Activated CD4-positive, alpha-beta T cell treated with anti-CD3 and anti-CD28 coated beads, Interleukin-2, amount 50 U/mL, for 24 hours (primary cell): ENCODE data around the gene DNAJC18.
A peak's percentile ranks its signal among the peaks of the same experiment; 100 is the strongest.
"Not testable (repeated sequence)": the region's sequence is repeated elsewhere in the genome, so short reads cannot be mapped to it uniquely, and the experiment has no call there.

Experiments
- DNase-seq, 2 donors: peaks; one replicate each; pipeline ENCODE4 v3.0.0-alpha.2; 2020; ENCODE audit warnings: low read depth in 1 of 2, low spot score in 1 of 2

DNAJC18 gene

GRCh38 chr5:139439013-139439903, at the start of gene DNAJC18:
Gene DNAJC18, minus strand, starts transcription at chr5:139439525. Its CDS starts 80 bp downstream, at chr5:139439445.
- DNase-seq = peak; percentile 68 to 85

GRCh38 chr5:139488260-139488659, 48.9 kb upstream of the DNAJC18 start:
- DNase-seq = no peak

- DNase-seq = no peak
Measured at GRCh38 chr5:139486201-139486600, 46.9 kb upstream of the DNAJC18 start.

DNA sequence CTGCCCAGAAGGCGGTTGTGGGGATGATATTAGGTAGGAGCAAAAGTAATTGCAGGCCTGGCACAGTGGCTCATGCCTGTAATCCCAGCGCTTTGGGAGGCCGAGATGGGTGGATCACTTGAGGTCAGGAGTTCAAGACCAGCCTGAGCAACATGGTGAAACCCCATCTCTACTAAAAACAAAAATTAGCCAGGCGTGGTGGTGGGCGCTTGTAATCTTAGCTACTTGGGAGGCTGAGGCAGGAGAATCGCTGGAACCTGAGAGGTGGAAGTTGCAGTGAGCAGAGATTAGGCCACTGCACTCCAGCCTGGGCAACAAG, 43.5 kb upstream of the DNAJC18 start:
- DNase-seq = not testable (repeated sequence)

DNA sequence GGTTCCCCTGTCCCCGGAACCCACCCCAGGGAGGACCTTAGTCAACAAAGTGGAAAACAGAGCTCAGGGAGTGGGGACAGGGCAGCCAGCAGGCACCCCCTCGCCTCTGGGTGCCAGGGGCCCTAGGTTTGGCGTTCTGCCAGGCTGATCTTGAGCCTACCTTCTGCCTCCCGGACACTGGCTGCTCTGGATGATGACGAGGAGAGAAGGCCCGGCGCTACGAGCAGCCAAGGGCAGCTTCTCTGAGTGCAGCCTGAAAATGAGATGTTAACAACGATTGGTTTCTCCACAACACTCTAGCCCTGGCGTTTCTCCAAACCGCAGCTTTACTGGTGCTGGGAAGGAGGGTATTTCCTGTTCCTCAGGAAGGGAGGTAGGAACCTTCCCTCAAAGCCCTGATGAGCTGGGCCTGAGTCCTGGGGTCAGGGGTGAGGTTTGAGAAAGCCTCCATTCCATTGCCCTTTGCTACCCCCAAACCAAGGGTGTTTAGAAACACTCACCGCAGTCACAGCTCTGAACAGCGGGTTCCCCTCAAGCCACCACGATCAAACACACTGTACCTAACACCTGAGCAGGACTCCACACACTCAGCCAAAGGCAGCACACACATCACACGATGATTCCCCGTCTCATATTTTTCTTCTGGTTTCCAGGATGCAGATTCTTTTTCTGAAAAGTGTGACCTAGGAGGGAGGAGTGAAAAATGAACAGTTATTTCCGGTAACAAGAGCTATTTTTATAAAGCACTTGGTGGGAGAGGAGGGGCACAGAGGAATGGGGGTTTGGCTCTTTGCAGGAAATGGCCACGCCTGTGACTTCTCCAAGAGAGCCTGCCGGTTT, 42.9 kb upstream of the DNAJC18 start, which contains the start of gene STING1:
Gene STING1, minus strand, starts transcription at position 709 of the 840 bp plus-strand sequence. CDS start 1,054 bp downstream, outside the sequence.
- DNase-seq = peak in 1 of 2 donors; percentile 46

GRCh38 chr5:139481580-139482049, 42.3 kb upstream of the DNAJC18 start:
- DNase-seq = no peak

GRCh38 chr5:139481122-139481533, 41.8 kb upstream of the DNAJC18 start:
- no peak for DNase-seq

- not testable (repeated sequence) for DNase-seq
Measured at GRCh38 chr5:139479729-139480128, 40.4 kb upstream of the DNAJC18 start.

DNA sequence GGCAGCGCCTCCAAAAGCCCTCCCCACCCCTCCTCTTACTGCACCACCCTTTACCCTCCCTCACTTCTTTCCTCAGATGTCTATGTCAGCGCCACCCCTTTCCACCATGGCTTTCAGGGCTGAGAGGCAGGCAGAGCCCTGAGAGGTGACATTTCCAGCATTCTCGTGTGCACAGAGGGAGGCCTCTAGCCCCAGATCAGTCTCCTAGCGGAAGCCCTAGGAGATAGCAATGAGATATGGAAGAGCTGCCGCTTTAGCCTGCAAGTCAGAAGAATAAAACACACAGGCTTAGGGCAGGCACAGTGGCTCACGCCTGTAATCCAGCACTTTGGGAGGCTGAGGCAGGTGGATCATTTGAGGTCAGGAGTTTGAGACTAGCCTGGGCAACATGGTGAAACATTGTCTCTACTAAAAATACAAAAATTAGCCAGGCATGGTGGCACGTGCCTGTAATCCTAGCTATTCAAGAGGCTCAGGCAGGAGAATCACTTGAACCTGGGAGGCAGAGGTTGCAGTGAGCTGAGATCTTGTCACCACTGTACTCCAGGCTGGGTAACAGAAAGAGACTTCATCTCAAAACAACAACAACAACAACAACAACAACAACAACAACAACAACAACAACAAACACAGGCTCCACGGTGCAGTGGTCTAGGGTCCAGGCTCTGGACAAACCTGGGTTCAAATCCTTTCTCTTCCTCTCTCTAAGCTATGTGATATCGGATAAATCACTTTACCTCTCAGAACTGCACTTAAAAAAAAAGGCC, 39.5 kb upstream of the DNAJC18 start:
- not testable (repeated sequence) for DNase-seq

GRCh38 chr5:139475865-139476617, 36.7 kb upstream of the DNAJC18 start:
- DNase-seq = no peak

DNA sequence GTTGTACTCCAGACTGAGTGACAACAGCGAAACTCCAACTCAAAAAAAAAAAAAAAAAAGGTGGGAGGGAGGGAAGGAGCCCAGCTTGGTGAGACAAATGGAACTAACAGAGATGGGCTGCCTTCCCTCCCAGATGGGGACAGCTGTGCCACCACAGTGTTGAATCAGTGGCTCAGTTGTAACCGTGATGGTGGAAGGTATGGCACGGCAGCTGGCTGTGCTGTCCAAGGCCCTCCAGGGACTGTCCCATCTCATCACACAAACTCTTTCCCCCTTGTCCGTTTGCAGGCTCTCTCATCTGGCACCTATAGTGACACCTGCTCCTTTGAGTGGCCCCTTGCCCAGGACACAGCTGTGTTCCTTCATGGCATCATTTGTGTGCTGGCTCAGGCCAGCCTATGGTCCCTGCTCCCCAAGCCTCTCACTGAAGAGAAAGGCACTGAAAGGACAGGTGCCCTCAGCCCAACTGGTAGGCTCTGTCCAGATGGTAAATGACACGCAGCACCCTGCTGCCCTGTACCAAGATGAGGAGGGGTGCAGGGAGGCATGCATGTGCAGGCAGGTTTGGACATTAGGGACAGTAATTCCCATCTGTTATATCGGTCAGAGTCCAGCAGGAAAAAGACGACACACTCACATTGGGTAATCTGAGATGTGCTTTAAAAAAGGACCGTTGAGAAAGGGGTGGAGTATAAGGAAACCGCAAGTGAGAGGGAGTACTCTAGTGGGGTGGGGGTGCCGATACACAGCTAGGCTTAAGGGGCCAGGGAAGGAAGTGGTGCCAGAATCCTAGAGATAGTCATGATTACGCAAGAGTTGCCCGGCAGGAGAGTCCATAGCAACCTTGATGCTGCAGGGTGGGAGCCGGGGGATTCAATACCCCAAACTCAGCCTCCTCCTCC, 35.8 kb upstream of the DNAJC18 start:
- no peak for DNase-seq

- DNase-seq = no peak
Measured at GRCh38 chr5:139473565-139473964, 34.2 kb upstream of the DNAJC18 start.

DNA sequence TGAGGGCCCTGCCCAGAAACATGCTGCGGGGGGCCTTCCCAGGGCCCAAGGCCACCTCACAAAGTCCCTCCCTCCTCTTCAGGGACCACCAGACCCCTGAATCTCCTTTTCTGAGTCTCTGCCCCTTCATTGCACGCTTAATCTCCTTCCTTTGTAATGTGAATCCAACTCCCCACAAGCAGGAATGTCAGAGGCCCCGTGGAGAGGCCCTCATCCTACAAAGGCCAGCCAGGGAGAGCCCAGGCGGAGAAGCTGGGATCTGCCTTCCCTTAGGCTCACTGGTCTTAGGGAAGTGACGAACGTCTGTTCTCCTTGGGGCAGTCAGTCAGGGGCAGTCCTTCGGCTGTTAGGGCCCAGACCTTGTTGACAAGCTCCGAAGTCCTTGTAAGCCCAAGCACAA, 33.8 kb upstream of the DNAJC18 start:
- DNase-seq = no peak

DNA sequence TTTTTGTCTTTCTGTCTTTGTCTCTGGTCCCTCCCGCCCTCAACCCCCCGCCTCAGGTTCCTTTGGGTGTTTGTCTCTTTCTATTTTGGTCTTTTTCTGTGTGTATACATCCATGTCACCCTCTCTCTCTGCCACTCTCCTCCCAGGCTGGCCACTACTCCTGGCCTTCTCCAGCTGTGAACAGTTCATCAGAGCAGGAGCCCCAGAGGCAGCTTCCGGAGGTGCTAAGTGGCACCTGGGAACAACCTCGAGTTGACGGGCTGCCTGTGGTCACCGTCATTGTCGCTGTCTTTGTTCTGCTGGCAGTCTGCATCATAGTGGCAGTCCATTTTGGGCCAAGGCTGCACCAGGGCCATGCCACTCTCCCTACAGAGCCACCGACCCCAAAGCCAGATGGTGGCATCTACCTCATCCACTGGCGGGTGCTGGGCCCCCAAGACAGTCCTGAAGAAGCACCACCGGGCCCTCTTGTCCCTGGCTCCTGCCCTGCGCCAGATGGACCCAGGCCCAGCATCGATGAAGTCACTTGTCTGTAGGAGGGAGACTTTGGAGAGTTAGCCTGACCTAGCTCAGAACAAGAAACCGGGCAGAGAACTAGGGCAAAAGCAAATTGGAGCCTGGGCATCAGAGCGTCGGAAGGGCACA, 33.2 kb upstream of the DNAJC18 start:
- DNase-seq = no peak

DNA sequence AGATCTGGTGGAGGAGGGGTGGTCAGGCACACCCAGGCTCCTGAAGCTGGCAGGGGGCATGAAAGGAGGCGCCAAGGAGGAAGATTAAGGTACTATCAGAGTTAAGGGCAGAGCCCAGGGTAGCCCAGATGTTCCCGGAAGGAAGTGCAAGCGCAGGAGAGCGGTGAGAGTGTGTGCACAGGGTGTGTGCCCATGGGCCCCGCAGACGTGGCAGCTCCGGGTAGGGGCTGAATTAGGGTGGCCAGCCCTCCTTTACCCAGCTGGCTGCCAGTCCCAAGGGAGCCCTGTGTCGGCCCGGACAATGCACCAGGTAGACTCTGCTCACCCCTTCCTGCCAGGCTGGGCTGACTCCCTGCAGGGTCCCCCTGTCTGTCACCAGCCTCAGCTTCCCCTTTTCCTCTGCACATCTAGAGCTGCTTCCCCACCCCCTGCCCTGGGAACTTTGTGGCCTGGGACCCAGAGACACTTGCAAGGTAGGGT, 31.5 kb upstream of the DNAJC18 start, which contains the start of gene SMIM33:
Gene SMIM33, plus strand, starts transcription at position 184 of the 480 bp plus-strand sequence. Its CDS starts 118 bp downstream, at position 302.
- DNase-seq = no peak

DNA sequence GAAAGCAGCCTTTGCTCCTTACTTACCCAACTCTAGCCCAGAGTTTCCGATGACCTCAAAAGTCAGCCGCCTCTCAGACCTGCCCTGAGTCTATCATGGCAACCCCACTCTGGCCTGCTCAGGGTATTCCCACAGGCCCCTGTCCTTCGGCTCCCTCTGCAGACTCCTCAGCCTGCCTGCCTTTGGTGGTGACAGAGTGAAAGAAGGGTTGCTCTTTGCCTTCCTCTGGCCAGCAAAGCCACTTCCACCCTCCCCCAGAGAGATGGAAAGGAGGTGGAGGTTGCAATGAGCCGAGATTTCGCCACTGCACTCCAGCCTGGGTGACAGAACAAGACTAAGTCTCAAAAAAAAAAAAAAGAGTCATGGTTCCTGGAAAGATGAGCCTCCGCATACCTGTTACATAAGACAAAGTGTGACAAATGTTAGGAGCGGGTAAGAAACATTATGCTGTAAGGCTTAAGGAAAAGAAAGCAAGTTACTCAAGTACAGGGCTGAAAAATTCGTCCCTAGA, 29.2 kb upstream of the DNAJC18 start:
- no peak for DNase-seq

DNA sequence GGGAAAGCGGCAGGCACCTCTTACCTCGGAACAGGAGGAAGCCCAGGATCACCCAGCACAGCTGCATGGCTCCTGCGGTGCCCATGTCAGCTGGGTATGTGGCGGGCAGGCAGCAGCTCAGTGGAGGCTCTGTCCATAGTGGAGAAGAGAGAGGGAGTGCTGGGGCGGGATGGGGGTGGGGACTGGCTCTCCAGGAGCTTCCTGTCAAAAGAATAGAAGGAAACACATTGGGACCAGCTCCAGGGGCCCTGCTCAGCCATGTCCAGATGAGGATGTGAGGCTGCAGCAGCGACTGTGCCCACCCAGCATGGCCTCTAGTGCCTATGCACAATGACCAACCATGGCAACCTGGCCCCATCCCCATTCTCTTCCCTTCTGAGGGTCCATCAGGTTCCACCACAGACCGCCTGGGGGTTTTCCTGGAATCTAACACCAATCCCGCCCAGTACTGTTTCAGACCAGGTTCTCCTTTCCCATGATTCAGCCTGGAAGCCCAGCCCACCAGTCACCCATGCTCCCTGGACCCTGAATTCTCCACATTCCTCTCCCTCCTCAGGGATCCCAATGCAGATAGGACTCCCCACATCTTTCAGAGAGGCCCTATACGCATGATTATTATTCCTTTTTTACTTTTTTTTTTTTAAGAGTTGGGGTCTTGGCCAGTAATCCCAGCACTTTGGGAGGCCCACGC, 23.4 kb upstream of the DNAJC18 start, which contains the start of gene ECSCR:
Gene ECSCR, minus strand, starts transcription at position 158 of the 691 bp plus-strand sequence. Its CDS starts 73 bp downstream, at position 85.
- DNase-seq = no peak

DNA sequence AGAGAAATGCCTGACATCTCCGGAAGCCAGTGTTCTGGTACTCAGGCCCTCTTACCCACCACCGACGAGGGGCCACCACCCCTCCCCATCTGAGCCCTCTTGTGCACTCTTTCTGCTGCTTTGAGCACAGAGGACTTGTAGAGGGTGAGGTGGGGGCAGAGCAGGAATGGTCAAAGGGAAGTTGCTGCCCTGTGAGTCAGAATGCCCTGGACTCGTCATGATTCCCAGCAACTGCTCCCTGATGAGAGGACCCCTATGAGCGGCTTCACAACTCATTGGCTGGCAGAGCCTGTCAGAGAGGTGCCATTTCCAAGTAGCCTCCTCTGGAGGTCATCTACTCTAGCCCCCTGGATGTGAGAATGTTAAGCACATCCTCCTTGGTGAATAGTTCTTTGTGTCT, 22.4 kb upstream of the DNAJC18 start:
- no peak for DNase-seq
